Sigmoid colon (tissue), 4 donors: ENCODE data around the gene TNFRSF25.

Experiments used
- EP300 ChIP-seq, 4 donors: sonication (generic); formaldehyde crosslinking; IDR thresholded peaks; one replicate each; pipeline ENCODE4 v1.6.1; 2017; ENCODE audit warnings: antibody characterized with exemption in 4 of 4
- POLR2AphosphoS5 ChIP-seq, 4 donors: sonication (generic); formaldehyde crosslinking; IDR thresholded peaks; one replicate each; pipeline ENCODE4 v1.6.1; 2017; ENCODE audit warnings: antibody characterized with exemption in 4 of 4
- TF ChIP-seq, protein P1 (sequence below), 4 experiments: fragments of 450-650 bp in 3 of 4; fragments of 200-600 bp in 1 of 4; IDR thresholded peaks; one replicate each; pipeline ENCODE4 v1.5.1; 2016 to 2019; ENCODE audit warnings: antibody characterized with exemption in 4 of 4, mild to moderate bottlenecking in 3 of 4, moderate library complexity in 2 of 4

GRCh38 chr1:6508816-6509189 is 42.8 kb upstream of the TNFRSF25 start:
- no peak for TF ChIP-seq POLR2AphosphoS5 (IDR thresholded peaks at IDR 0.05)
- TF ChIP-seq, protein P1, sequence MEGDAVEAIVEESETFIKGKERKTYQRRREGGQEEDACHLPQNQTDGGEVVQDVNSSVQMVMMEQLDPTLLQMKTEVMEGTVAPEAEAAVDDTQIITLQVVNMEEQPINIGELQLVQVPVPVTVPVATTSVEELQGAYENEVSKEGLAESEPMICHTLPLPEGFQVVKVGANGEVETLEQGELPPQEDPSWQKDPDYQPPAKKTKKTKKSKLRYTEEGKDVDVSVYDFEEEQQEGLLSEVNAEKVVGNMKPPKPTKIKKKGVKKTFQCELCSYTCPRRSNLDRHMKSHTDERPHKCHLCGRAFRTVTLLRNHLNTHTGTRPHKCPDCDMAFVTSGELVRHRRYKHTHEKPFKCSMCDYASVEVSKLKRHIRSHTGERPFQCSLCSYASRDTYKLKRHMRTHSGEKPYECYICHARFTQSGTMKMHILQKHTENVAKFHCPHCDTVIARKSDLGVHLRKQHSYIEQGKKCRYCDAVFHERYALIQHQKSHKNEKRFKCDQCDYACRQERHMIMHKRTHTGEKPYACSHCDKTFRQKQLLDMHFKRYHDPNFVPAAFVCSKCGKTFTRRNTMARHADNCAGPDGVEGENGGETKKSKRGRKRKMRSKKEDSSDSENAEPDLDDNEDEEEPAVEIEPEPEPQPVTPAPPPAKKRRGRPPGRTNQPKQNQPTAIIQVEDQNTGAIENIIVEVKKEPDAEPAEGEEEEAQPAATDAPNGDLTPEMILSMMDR (IDR thresholded peaks at IDR 0.05): no peak
- no peak for TF ChIP-seq EP300 (IDR thresholded peaks at IDR 0.05)
